ENCODE data around the gene HSP90AB1.

HSP90AB1 gene

GRCh38 chr6:44265007-44265721 is 18.3 kb downstream of the HSP90AB1 start, which contains the start of gene NFKBIE:
Gene NFKBIE, minus strand, starts transcription at chr6:44265551. Its CDS starts 205 bp downstream, at chr6:44265346.
- TF ChIP-seq CTCF (conservative IDR thresholded peaks at IDR 0.05; ENCODE audit: low read depth, low read length): peak; percentile 47
- DNase-seq (ENCODE audit: low read depth): no peak

GRCh38 chr6:44265722-44266233 is 18.9 kb downstream of the HSP90AB1 start:
- peak overlapping the region; percentile 75 for H3K4me3 ChIP-seq (ENCODE audit: low read length)
- no peak for DNase-seq (ENCODE audit: low read depth)
- no peak for TF ChIP-seq CTCF (conservative IDR thresholded peaks at IDR 0.05; ENCODE audit: low read depth, low read length)

More at GRCh38 chr6:44265007-44265721, 18.3 kb downstream of the HSP90AB1 start, which contains the start of gene NFKBIE:
- peak within 1 kb of the TSS; percentile 75 for H3K4me3 ChIP-seq (ENCODE audit: low read length)

DNA sequence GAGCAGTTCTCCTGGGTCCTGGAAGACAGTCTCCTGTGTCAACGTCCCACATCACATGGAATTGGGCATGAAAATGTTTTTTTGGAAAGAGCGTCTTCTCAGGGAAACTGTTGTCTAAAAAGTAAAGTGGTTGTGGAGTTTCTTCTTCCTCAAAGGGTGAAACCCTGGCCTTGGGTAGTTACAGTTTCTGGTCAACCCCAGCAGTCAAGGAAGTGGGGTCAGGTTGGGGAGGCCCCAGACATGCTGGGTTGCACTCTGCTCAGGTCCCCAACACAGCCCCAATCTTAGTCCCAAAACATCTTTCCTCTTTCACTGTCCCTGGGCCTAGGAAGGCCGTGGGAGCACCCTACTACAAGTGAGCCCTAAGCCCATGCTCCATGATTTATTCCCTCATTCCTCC is 19.4 kb downstream of the HSP90AB1 start:
- no peak for TF ChIP-seq CTCF (conservative IDR thresholded peaks at IDR 0.05; ENCODE audit: low read depth, low read length)
- no peak for DNase-seq (ENCODE audit: low read depth)
- no peak overlapping the region for H3K4me3 ChIP-seq (ENCODE audit: low read length)

DNA sequence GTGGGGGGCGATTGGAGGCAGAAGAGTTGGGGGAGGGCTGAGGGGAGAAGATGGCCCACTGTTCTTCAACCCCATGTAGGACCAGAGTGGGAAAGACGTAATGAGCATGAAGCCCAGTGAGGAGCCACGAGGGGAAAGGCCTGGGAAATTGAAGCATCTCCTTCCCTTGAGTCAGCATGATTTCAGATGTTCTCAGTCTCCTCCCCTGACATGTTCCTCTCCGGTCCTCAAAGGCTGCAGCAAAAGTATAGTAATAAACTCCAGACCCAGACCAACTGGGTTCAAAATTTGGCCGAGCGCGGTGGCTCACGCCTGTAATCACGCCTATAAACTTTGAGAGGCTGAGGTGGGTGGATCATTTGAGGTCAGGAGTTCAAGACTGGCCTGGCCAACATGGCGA is 20.4 kb downstream of the HSP90AB1 start:
- DNase-seq (ENCODE audit: low read depth): no peak
- H3K4me3 ChIP-seq (ENCODE audit: low read length): no peak overlapping the region
- TF ChIP-seq CTCF (conservative IDR thresholded peaks at IDR 0.05; ENCODE audit: low read depth, low read length): no peak

- no peak for DNase-seq (ENCODE audit: low read depth)
- no peak overlapping the region for H3K4me3 ChIP-seq (ENCODE audit: low read length)
- TF ChIP-seq CTCF (conservative IDR thresholded peaks at IDR 0.05; ENCODE audit: low read depth, low read length): peak; percentile 99
Observed at GRCh38 chr6:44268095-44268628, 21.3 kb downstream of the HSP90AB1 start.

GRCh38 chr6:44269178-44269920 is 22.4 kb downstream of the HSP90AB1 start:
- no peak for DNase-seq (ENCODE audit: low read depth)
- no peak overlapping the region for H3K4me3 ChIP-seq (ENCODE audit: low read length)
- no peak for TF ChIP-seq CTCF (conservative IDR thresholded peaks at IDR 0.05; ENCODE audit: low read depth, low read length)

Measured in retinal pigment epithelial cell (primary cell).